A549 treated with AZD2906 at 1 μM for 4 hours (cell line): ENCODE measurements around the gene EHHADH. TPM values are rescaled to one million over a fixed set of nuclear protein-coding genes. Genes with fewer than 3 reads are reported as not detected.

Experiments
- total RNA-seq: library from RNA; stranded (reverse); fragments of 200-300 nt; extraction: Qiagen RNA extraction; gene quantifications from 5 replicates; pipeline ENCODE4 v1.2.3, GENCODE V29; 2022

Gene EHHADH
- total RNA-seq = 2.4 to 3.5 TPM (median 2.9 TPM) in 5 replicates

GRCh38 chr3:185253645-185254410 lies at the start of gene EHHADH:
Gene EHHADH, minus strand, starts transcription at chr3:185254049. Its CDS starts 27 bp downstream, at chr3:185254022.

GRCh38 chr3:185152410-185153170 lies 101.3 kb downstream of the EHHADH start, which contains the start of gene C3orf70:
Gene C3orf70, minus strand, starts transcription at chr3:185153060. Its CDS starts 237 bp downstream, at chr3:185152823.

Other genes starting within 250 kb of the EHHADH start
- 0.07 to 0.21 TPM (median 0.09 TPM) in 5 replicates for gene C3orf70, start 101.0 kb downstream of the EHHADH start, total RNA-seq
- 11.7 to 15.6 TPM (median 11.9 TPM) in 5 replicates for gene MAP3K13, start 109.1 kb upstream of the EHHADH start, total RNA-seq
- gene TMEM41A, start 245.0 kb upstream of the EHHADH start, total RNA-seq = 20.4 to 21.4 TPM (median 20.9 TPM) in 5 replicates